HEK293 (cell line): Measurements from ENCODE around the gene IL1RAPL1.

ENCODE experiments used
- ZNF23 ChIP-seq: fragments of 450-650 bp; formaldehyde crosslinking; IDR thresholded peaks from 2 replicates; pipeline ENCODE4 v1.5.1; 2016; ENCODE audit warnings: missing biosample characterization, missing genetic modification characterization, borderline replicate concordance
- TF ChIP-seq, protein P1 (sequence below): fragments of 450-650 bp; formaldehyde crosslinking; IDR thresholded peaks from 2 replicates; pipeline ENCODE4 v1.5.1; 2016; ENCODE audit warnings: missing biosample characterization, missing genetic modification characterization
- TF ChIP-seq, protein P2 (sequence below): fragments of 450-650 bp; formaldehyde crosslinking; IDR thresholded peaks from 2 replicates; pipeline ENCODE4 v1.5.1; 2016; ENCODE audit warnings: missing biosample characterization, missing genetic modification characterization

DNA sequence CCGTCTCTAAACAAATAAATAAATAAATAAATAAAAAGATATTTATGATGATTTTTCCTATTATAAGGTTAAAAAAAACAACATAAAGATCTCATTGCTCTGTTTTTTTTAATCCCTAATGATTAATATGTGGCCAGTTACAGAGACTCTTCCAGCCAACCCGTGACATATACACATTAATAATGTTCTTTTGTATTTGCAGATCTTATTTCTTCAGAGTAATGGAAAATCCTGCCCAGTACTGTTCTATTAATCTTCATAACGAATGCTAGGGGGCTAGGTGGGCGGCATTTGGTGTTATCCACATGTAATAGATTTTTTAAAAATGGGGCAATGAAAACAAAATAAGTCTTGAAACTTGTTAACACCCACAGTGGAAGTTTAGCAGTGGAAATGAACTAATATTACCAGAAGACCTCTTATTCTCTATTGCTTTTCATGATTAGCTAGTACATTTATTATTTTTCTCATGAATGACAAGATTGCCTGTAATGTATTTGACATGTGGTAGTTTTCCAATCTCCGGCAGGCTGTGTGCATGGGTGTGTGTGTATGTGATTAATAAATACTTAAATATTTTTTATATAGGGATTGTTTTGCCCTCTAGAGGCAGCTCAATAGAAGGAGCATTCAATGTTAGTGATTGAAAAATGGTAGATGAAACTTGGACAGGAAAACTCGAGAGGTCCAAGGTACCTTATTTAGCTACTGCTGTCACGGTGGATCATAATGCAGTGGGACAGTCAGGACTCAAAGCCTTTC, 457.4 kb downstream of the IL1RAPL1 start:
- TF ChIP-seq, protein P1, sequence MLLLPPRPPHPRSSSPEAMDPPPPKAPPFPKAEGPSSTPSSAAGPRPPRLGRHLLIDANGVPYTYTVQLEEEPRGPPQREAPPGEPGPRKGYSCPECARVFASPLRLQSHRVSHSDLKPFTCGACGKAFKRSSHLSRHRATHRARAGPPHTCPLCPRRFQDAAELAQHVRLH (tag by site-specific recombination), result no peak
- TF ChIP-seq, protein P2, sequence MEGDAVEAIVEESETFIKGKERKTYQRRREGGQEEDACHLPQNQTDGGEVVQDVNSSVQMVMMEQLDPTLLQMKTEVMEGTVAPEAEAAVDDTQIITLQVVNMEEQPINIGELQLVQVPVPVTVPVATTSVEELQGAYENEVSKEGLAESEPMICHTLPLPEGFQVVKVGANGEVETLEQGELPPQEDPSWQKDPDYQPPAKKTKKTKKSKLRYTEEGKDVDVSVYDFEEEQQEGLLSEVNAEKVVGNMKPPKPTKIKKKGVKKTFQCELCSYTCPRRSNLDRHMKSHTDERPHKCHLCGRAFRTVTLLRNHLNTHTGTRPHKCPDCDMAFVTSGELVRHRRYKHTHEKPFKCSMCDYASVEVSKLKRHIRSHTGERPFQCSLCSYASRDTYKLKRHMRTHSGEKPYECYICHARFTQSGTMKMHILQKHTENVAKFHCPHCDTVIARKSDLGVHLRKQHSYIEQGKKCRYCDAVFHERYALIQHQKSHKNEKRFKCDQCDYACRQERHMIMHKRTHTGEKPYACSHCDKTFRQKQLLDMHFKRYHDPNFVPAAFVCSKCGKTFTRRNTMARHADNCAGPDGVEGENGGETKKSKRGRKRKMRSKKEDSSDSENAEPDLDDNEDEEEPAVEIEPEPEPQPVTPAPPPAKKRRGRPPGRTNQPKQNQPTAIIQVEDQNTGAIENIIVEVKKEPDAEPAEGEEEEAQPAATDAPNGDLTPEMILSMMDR, result no peak
- TF ChIP-seq ZNF23 (tag by site-specific recombination), result no peak
